Ascending aorta (tissue), 2 donors: ENCODE data around the gene RGPD8. TPM values are rescaled to one million over a fixed set of nuclear protein-coding genes. Genes with fewer than 3 reads are reported as not detected.
A peak's percentile ranks its signal among the peaks of the same experiment; 100 is the strongest.

ENCODE experiments used
- DNase-seq, 2 donors: peaks; one replicate each; pipeline ENCODE4 v3.0.0-alpha.2; 2019; ENCODE audit warnings: low spot score in 2 of 2
- H3K27ac ChIP-seq, 2 donors: fragments of 200-600 bp; sonication (generic); one replicate each; pipeline ENCODE4 v1.5.1; 2016 to 2017; ENCODE audit warnings: mild to moderate bottlenecking in 1 of 2
- H3K27me3 ChIP-seq: fragments of 200-600 bp; sonication (generic); one replicate; pipeline ENCODE4 v1.5.1; 2017
- H3K36me3 ChIP-seq, 2 donors: fragments of 200-600 bp; sonication (generic); one replicate each; pipeline ENCODE4 v1.5.1; 2016
- H3K4me1 ChIP-seq, 2 donors: fragments of 200-600 bp; sonication (generic); one replicate each; pipeline ENCODE4 v1.5.1; 2016 to 2017; ENCODE audit warnings: mild to moderate bottlenecking in 1 of 2
- H3K4me3 ChIP-seq, 2 donors: fragments of 200-600 bp; sonication (generic); one replicate each; pipeline ENCODE4 v1.5.1; 2016 to 2017; ENCODE audit warnings: mild to moderate bottlenecking in 1 of 2
- H3K9me3 ChIP-seq, 2 donors: fragments of 200-600 bp; sonication (generic); one replicate each; pipeline ENCODE4 v1.5.1; 2016
- CTCF ChIP-seq, 3 experiments: fragments of 200-600 bp in 2 of 3; fragments of 450-650 bp in 1 of 3; sonication (generic) in 2 of 3; IDR thresholded peaks; one replicate each; pipeline ENCODE4 v1.5.1; 2016 to 2019; ENCODE audit warnings: antibody characterized with exemption in 3 of 3, mild to moderate bottlenecking in 1 of 3, moderate library complexity in 1 of 3
- intact Hi-C: fragments of 100-400 bp; cut with DNase I; formaldehyde crosslinking; loops from one replicate; pipeline ENCODE4 v1.15.1; 2023
- total RNA-seq: library from RNA; depleted of rRNA; stranded (reverse); fragments of >200 nt; gene quantifications from one replicate; pipeline ENCODE4 v1.1.0, GENCODE V29; 2016

The RGPD8 gene
- total RNA-seq, 1 donor from 2014 or later, result 8.2 TPM

- Histone ChIP-seq H3K27me3 (no peaks in the 10 kb centered on the region), H3K9me3 (no peaks in the 10 kb centered on the region), H3K27ac (peak overlapping the region; percentile 74 to 83), H3K4me1 (peaks cover 0 to 19% of the 10 kb centered on the region in 2 donors), H3K36me3 (no peaks in the 10 kb centered on the region), H3K4me3 (peak overlapping the region; percentile 81 to 84)
- intact Hi-C loops, result loop anchor here (1.0 to 5.0 kb wide), 4 partner anchors 62 to 223 kb away; partner anchors contain the start of genes POLR1B, SLC20A1 and ZC3H8
- no peak for TF ChIP-seq CTCF (IDR thresholded peaks at IDR 0.05)
- no peak for DNase-seq
Observed at GRCh38 chr2:112480530-112481049, 47.1 kb upstream of the RGPD8 start.

- Histone ChIP-seq H3K27ac (no peak overlapping the region), H3K9me3 (no peaks in the 10 kb centered on the region), H3K4me3 (no peak overlapping the region), H3K27me3 (no peaks in the 10 kb centered on the region), H3K36me3 (no peaks in the 10 kb centered on the region), H3K4me1 (peaks cover 0 to 3% of the 10 kb centered on the region in 2 donors)
- no peak for TF ChIP-seq CTCF (IDR thresholded peaks at IDR 0.05)
- no peak for DNase-seq
- intact Hi-C loops, result no loop called here
Observed at GRCh38 chr2:112476434-112476833, 43.0 kb upstream of the RGPD8 start.

GRCh38 chr2:112474844-112475486 is 41.5 kb upstream of the RGPD8 start:
- H3K27me3 ChIP-seq, result no peaks in the 10 kb centered on the region
- H3K4me1 ChIP-seq, result no peaks in the 10 kb centered on the region
- H3K36me3 ChIP-seq, result no peaks in the 10 kb centered on the region
- no peak overlapping the region for H3K4me3 ChIP-seq
- intact Hi-C loops, result no loop called here
- DNase-seq, result no peak
- no peaks in the 10 kb centered on the region for H3K9me3 ChIP-seq
- H3K27ac ChIP-seq, result no peak overlapping the region
- no peak for TF ChIP-seq CTCF (IDR thresholded peaks at IDR 0.05)

GRCh38 chr2:112472547-112473263 is 39.3 kb upstream of the RGPD8 start:
- H3K4me3 ChIP-seq, result no peak overlapping the region
- no peaks in the 10 kb centered on the region for H3K27me3 ChIP-seq
- no peaks in the 10 kb centered on the region for H3K4me1 ChIP-seq
- no peak overlapping the region for H3K27ac ChIP-seq
- TF ChIP-seq CTCF (IDR thresholded peaks at IDR 0.05), result no peak
- H3K36me3 ChIP-seq, result no peaks in the 10 kb centered on the region
- intact Hi-C loops, result no loop called here
- no peaks in the 10 kb centered on the region for H3K9me3 ChIP-seq
- no peak for DNase-seq

GRCh38 chr2:112465382-112465781 is 31.9 kb upstream of the RGPD8 start:
- TF ChIP-seq CTCF (IDR thresholded peaks at IDR 0.05), result no peak
- Histone ChIP-seq H3K27ac (no peak overlapping the region), H3K9me3 (no peaks in the 10 kb centered on the region), H3K27me3 (no peaks in the 10 kb centered on the region), H3K36me3 (no peaks in the 10 kb centered on the region), H3K4me3 (no peak overlapping the region), H3K4me1 (no peaks in the 10 kb centered on the region)
- no peak for DNase-seq
- intact Hi-C loops, result no loop called here
